Dermis microvascular lymphatic vessel endothelial cell (primary cell): Measurements from ENCODE around the gene PLAAT3. TPM values are rescaled to one million over a fixed set of nuclear protein-coding genes. Genes with fewer than 3 reads are reported as not detected.
"Not testable (repeated sequence)": the region's sequence is repeated elsewhere in the genome, so short reads cannot be mapped to it uniquely, and the experiment has no call there.

Experiments
- DNase-seq, 2 donors: peaks; one replicate each; pipeline versions ENCODE4 v3.0.0 to v3.0.0-alpha.2; 2010; ENCODE audit warnings: low read depth in 2 of 2
- total RNA-seq: library from RNA; depleted of rRNA; stranded (reverse); fragments of >200 nt; gene quantifications from 2 replicates; pipeline ENCODE4 v1.2.1, GENCODE V29; 2014

Gene PLAAT3
- total RNA-seq, 1 donor from 2014 or later, result 77.4 TPM

DNA sequence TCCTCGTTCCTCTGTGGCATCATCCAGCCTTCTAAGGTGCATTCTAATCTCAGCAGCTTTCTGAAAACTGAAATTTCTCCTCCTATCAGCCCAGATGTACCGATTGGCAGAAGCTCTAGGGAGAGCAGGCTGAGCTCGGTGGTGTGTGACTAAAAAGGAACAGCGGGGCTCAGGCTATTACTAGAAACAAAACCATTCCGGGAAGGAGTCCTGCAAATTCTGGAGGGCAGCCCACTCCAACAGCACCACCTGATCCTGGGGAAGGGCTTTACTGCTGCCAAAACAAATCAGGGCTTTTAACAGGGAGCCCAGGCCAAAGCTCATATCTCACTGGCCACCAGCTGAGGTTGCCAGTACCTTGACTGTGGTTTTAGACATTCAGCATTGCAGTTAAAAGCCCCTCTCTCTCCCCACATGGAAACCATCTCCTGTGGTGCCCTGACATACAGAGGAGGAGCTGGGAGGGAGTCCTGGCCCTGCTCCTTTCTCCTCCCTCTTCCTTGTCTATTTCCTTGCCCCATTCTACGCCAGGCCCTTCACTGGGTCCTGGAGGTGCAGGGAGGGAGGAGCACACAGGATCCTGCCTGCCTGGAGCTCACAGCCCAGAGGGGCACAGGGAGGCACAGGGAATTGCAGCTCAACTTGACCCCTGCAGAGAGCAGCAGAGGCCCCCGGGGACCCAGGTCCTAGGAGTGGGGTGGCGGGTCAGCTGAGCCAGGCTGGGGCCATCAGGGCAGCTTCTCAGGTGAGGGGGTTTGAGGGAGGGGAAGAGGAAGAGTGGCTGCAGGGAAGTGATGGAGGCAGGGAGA, 76.7 kb downstream of the PLAAT3 start:
- no peak for DNase-seq

DNA sequence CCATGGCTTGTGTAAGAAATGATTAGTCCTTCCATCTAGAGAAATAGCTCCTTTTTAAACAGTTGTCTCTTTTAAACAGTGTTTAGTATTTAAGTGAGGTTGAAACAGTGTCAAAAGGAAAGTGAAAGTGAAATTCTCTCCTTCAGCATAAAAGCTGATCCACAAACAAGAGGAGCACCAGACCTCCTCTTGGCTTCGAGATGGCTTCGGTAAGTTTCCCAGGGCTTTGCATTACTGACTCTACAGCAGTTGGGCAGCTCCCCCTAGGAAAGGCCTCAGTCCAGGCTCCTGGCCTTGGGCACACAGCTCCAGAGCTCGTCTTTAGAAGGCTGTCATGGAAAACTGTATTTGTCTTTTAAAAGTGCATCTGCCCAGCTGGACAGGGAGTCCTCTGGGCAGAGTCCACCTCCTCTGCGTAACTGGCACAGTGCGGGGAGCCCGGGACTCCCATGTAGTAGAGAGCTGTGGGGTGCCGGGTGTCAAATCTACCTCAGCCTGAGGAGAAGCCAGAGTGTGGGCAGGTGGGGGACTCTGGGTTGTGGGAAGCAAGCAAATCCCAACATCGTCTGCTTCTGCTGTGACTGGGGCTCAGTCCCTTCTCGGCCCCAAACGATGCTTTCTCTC, 77.5 kb downstream of the PLAAT3 start, which contains the start of gene PLAAT4:
TSS of gene PLAAT4 (plus strand) at position 140 of the 624 bp plus-strand sequence. CDS start at position 201, 61 bp downstream.
- DNase-seq, result peak; percentile 29 to 33

DNA sequence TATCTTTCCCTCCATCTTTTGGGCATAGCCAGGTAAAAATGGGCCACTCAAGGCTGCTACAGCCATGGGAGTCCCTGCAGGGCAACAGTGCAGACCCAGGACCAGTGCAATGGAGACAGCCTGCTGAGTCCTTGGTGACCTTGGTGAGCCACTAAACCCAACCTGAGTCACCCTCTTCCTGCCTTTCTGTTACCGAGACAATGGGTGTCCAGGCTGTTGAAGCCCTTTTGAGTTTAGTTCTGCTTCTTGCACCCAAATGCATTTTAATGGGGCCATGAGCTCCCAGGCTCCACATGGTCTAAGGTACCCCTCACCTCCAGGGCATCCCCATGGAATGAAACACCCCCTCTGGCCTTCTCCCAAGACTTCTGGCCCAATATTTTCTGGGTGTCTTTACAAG, 78.5 kb downstream of the PLAAT3 start:
- no peak for DNase-seq

DNA sequence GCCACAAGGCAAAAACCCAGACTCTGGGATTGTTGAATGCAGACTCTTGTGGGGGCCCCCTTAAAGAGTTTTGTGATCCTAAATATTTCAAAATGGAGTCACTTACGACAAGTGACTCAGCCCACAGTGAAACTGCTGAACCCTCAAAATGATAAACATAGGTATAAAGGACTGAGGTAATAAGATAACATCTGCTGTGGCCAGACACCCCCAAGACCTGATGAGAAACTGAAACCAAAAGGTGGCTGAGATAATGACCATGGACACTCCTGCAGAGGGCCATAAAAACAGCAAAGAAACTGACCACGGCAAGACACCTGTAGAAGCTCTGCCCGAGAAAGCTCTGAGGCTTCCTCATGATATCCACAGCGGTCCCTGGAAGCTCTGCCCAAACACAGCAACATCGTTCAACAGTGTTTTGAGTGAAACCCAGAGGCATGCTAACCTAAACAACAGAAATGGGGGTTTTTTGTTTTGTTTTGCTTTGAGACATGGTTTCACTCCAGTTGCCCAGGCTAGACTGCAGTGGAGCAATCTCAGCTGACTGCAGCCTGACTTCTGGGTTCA, 79.3 kb downstream of the PLAAT3 start:
- no peak for DNase-seq

DNA sequence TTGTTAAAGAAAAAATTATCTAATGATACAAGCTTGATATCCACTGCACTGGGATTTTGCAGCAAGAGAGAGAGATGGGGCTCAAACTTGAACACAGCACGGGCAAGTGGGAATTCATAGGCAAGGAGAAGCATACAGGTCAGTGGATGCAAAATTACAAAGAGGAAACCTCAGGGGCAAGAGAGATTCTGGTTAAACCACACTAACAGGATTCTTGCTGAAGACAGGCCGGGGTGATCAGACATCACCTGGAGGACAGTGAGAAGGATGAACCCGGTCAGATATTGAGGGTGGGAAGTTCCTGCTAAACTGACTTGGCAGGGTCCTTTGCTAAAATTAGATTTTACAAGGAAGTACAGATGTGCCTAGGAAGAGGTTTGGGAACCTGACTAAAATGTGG, 80.2 kb downstream of the PLAAT3 start:
- no peak for DNase-seq

DNA sequence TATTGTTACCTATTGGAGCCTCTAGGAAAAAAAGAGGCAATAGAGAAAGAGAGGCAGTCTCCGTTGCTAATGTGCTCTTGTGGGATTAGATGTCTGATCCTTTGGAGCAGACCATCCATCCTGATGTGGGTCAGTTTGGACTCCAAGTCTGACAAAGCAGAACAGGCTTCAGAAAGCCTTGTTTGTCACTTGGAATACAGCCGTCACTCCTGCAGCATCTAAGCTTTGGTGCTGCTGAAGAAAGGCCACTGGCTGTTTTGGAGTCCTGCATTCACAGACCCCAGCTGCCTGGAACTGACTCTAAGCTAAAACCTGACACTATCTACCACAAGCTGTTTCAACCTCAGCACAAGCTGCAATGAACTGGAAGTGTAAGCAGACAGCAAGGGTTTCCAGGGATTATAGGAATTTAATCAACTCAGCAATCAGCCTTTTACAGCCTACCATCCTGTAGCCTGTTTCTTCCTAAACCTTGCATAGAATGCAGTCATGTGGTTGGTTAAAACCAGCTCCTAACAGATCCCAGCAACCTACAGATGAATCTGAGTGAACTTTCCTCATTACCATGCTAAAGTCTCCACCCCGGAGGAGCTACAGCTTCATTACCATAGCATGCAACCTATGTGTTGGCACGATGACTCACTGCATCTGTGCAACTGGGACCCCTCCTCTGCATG, 81.3 kb downstream of the PLAAT3 start:
- no peak for DNase-seq

DNA sequence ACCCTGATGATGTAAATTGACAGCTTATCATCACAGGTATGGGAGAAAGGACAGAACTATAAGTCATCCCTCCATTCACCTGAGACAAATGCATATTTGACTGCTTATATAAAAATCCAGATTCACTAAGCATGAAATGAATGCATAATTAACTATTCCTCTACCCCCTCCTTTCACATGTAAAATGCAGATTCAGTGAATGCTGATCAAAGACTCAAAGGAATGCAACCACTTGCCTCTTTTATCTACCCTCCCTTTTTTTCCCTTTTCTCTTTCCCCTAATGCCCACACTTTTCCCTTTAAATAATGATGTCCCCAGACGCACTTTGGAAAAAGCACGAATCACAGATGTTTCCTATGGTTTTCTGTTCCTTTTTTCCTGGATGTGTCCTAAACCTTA, 82.1 kb downstream of the PLAAT3 start:
- DNase-seq, result no peak

DNA sequence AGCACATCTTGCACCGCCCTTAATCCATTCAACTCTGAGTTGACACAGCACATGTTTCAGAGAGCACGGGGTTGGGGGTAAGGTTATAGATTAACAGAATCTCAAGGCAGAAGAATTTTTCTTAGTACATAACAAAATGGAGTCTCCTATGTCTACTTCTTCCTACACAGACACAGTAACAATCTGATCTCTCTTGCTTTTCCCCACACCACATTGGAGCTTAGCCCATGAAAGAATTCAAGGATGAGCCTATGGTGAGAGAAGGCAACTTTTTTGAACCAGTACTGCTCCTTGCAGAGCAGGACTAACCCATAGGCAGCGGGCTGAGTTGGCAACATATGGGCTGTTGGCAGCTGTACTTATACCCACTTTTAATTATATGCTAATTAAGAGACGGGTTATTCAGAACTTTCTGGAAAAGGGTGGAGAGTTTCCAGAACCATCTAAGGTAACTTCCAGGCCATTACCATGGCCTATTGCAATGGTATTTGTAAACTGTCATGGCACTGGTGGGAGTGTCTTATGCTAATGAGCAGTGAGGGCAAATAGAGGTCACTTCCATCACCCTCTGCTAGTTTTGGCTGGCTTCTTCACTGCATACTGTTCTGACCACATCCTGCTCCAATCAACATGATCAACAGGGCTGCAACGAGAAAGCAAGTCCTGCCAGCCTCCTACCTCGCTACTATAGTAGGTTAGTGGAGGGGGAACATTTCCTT, 83.0 kb downstream of the PLAAT3 start:
- DNase-seq, result not testable (repeated sequence)

DNA sequence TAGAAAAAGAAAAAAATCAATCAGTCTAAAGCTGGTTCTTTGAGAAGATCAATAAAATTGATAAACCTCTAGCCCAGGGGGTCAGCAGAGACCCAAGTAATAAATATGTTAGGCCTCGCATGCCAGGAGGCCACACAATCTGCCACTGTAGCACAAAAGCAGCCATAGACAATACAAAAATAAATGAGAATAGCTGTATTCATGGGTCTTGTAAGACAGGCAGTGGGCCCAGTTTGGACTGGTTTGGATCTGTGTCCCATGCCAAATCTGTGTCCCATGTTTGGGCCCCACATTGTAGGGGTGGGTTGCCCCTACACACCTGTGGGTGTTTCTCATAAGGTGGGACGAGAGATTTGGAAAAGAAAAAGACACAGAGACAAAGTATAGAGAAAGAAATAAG, 84.2 kb downstream of the PLAAT3 start:
- DNase-seq, result no peak

DNA sequence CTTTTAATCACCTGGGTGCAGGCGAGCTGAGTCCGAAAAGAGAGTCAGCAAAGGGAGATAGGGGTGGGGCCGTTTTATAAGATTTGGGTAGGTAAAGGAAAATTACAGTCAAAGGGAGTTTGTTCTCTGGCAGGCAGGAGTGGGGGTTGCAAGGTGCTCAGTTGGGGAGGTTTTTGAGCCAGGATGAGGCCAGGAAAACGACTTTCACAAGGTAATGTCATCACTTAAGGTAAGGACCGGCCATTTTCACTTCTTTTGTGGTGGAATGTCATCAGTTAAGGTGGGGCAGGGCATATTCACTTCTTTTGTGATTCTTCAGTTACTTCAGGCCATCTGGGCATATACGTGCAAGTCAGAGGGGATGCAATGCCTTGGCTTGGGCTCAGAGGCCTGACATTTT, 84.9 kb downstream of the PLAAT3 start:
- DNase-seq, result not testable (repeated sequence)

DNA sequence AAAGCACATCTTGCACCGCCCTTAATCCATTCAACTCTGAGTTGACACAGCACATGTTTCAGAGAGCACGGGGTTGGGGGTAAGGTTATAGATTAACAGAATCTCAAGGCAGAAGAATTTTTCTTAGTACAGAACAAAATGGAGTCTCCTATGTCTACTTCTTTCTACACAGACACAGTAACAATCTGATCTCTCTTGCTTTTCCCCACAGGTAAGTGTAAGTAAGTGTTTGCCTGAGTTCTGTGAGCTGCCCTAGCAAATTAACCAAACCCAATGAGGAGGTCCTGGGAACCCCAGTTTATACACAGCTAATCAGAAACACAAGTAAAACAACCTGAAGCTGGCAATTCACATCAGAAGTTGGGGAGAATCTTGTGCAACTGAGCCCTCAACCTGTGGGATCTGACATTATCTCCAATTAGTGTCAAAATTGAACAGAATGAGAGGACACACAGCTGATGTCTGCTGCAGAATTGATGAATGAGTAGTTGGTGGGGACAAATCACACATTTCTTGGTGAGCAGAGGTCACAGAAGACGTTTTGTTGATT, 85.4 kb downstream of the PLAAT3 start:
- DNase-seq, result not testable (repeated sequence)

DNA sequence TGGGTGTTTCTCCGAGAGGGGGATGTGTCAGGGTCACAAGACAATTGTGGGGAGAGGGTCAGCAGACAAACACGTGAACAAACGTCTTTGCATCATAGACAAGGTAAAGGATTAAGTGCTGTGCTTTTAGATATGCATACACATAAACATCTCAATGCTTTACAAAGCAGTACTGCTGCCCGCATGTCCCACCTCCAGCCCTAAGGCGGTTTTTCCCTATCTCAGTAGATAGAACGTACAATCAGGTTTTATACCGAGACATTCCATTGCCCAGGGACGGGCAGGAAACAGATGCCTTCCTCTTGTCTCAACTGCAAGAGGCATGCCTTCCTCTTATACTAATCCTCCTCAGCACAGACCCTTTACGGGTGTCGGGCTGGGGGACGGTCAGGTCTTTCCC, 86.1 kb downstream of the PLAAT3 start:
- DNase-seq, result not testable (repeated sequence)

DNA sequence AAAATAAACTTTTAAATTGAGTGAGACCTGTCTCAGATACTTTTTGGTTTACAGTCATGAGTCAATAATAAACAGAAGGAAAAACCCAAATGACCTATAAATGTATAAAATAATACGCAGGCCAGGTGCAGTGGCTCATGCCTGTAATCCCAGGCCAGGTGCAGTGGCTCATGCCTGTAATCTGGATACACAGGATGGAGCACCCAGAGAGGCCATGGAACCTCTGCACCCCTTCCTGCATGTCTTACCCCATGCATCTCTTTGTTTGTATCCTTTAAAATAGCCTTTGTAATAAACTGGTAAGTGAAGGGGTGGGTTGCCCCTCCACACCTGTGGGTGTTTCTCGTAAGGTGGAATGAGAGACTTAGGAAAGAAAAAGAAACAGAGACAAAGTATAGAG, 86.6 kb downstream of the PLAAT3 start:
- DNase-seq, result no peak

Other genes starting within 250 kb of the PLAAT3 start
- not detected in 2 replicates for gene SLC22A9, start 244.6 kb downstream of the PLAAT3 start, total RNA-seq
- gene PLAAT5, start 123.3 kb downstream of the PLAAT3 start, total RNA-seq, result not detected in 2 replicates
- gene LGALS12, start 108.3 kb downstream of the PLAAT3 start, total RNA-seq, result not detected in 2 replicates
- gene PLAAT4, start 77.6 kb downstream of the PLAAT3 start, total RNA-seq, result 2.3 and 7.0 TPM in 2 replicates
- gene PLAAT2, start 51.1 kb downstream of the PLAAT3 start, total RNA-seq, result not detected in 2 replicates
- 85.6 and 87.2 TPM in 2 replicates for gene ATL3, start 56.9 kb upstream of the PLAAT3 start, total RNA-seq
- gene RTN3, start 67.1 kb upstream of the PLAAT3 start, total RNA-seq, result 34.1 and 47.5 TPM in 2 replicates
- gene ZFTA, start 154.3 kb upstream of the PLAAT3 start, total RNA-seq, result 7.6 and 12.9 TPM in 2 replicates
- gene SPINDOC, start 199.0 kb upstream of the PLAAT3 start, total RNA-seq, result 9.0 and 13.3 TPM in 2 replicates
- 7.8 and 11.5 TPM in 2 replicates for gene MARK2, start 224.7 kb upstream of the PLAAT3 start, total RNA-seq